IMR-90 (cell line): ENCODE results near the gene PIWIL4. TPM values are rescaled to one million over a fixed set of nuclear protein-coding genes. Genes with fewer than 3 reads are reported as not detected.

Experiments used
- ATAC-seq: fragments of 200-7000 bp; cut with Tn5 transposase; 2 replicates; pipeline ENCODE4 v1.9.1; 2020; ENCODE audit warnings: low read depth, mild to moderate bottlenecking, moderate library complexity
- BruUV-seq: library from RNA; stranded (reverse); fragments of 400-500 nt; replicated peaks from 2 replicates; lab custom pipeline; 2021; lab: Mats Ljungman, UMichigan
- CTCF ChIA-PET: fragments of 300-600 bp; formaldehyde crosslinking; extraction: SDS; loops from one replicate; lab custom pipeline; 2021; ENCODE audit warnings: antibody characterized with exemption; lab: Yijun Ruan, JAX
- POLR2A ChIA-PET: fragments of 300-600 bp; sonication (Branson Sonifier 250); formaldehyde crosslinking; loops from one replicate; lab custom pipeline; 2022; ENCODE audit warnings: antibody characterized with exemption; ENCODE audit not compliant: unreplicated experiment; lab: Charles Lee
- DNase-seq: peaks from one replicate; pipeline ENCODE4 v3.0.0; 2013
- H2AFZ ChIP-seq: replicated peaks from 2 replicates; pipeline ENCODE3; 2013; ENCODE audit warnings: low read length, mild to moderate bottlenecking; ENCODE audit not compliant: poor library complexity
- H2AK5ac ChIP-seq: 2 replicates; pipeline ENCODE4 v1.6.1; 2013; ENCODE audit warnings: low read depth, low read length, inconsistent platforms
- H2AK9ac ChIP-seq: replicated peaks from 2 replicates; pipeline ENCODE3; 2013; ENCODE audit warnings: mild to moderate bottlenecking, low read depth, low read length, moderate library complexity; ENCODE audit not compliant: poor library complexity
- H2BK120ac ChIP-seq: 2 replicates; pipeline ENCODE4 v1.6.1; 2013; ENCODE audit warnings: low read depth, low read length, inconsistent platforms
- H2BK15ac ChIP-seq: 3 replicates; pipeline ENCODE4 v1.6.1; 2013; ENCODE audit warnings: low read depth, low read length, inconsistent platforms
- H2BK20ac ChIP-seq: 2 replicates; pipeline ENCODE4 v1.6.1; 2013; ENCODE audit warnings: low read depth, mild to moderate bottlenecking, inconsistent platforms, low read length, moderate library complexity
- H2BK5ac ChIP-seq: 2 replicates; pipeline ENCODE4 v1.6.1; 2013; ENCODE audit warnings: mild to moderate bottlenecking, low read depth, low read length, inconsistent platforms; ENCODE audit not compliant: poor library complexity, severe bottlenecking
- H3K14ac ChIP-seq: replicated peaks from 2 replicates; pipeline ENCODE4 v1.6.1; 2013; ENCODE audit warnings: low read depth, low read length, inconsistent platforms
- H3K18ac ChIP-seq: 2 replicates; pipeline ENCODE4 v1.6.1; 2013; ENCODE audit warnings: low read depth, low read length, control low read depth
- H3K23ac ChIP-seq: 2 replicates; pipeline ENCODE4 v1.6.1; 2013; ENCODE audit warnings: low read depth, low read length, inconsistent platforms
- H3K27ac ChIP-seq: 2 replicates; pipeline ENCODE4 v1.5.1; 2013; ENCODE audit warnings: mild to moderate bottlenecking, control low read depth, low read length; ENCODE audit not compliant: insufficient read depth
- H3K27me3 ChIP-seq: 2 replicates; pipeline ENCODE4 v1.6.1; 2013; ENCODE audit warnings: low read length; ENCODE audit not compliant: control insufficient read depth, insufficient read depth
- H3K36me3 ChIP-seq: 2 replicates; pipeline ENCODE4 v1.6.1; 2013; ENCODE audit warnings: low read length, mixed read lengths; ENCODE audit not compliant: control insufficient read depth, insufficient read depth
- H3K4ac ChIP-seq: 2 replicates; pipeline ENCODE4 v1.6.1; 2013; ENCODE audit warnings: low read depth, low read length, inconsistent platforms
- H3K4me1 ChIP-seq: 2 replicates; pipeline ENCODE4 v1.6.1; 2013; ENCODE audit warnings: low read length, mixed read lengths; ENCODE audit not compliant: control insufficient read depth, insufficient read depth
- H3K4me2 ChIP-seq: 2 replicates; pipeline ENCODE4 v1.6.1; 2013; ENCODE audit warnings: low read depth, mild to moderate bottlenecking, control low read depth, low read length, moderate library complexity
- H3K4me3 ChIP-seq: 2 replicates; pipeline ENCODE4 v1.5.1; 2013; ENCODE audit warnings: low read depth, mild to moderate bottlenecking, control low read depth, low read length, moderate library complexity; ENCODE audit not compliant: insufficient read depth
- H3K56ac ChIP-seq: 2 replicates; pipeline ENCODE4 v1.6.1; 2013; ENCODE audit warnings: low read length, inconsistent platforms; ENCODE audit not compliant: insufficient read depth; ENCODE audit errors: extremely low read depth
- H3K79me1 ChIP-seq, 2 experiments: 2 replicates each; pipeline ENCODE4 v1.6.1; 2013; ENCODE audit warnings: low read length in 2 of 2, inconsistent platforms in 1 of 2, low read depth in 1 of 2
- H3K9ac ChIP-seq: 2 replicates; pipeline ENCODE4 v1.6.1; 2013; ENCODE audit warnings: low read depth, low read length, control low read depth
- H3K9me1 ChIP-seq: 2 replicates; pipeline ENCODE4 v1.6.1; 2013; ENCODE audit warnings: low read length, inconsistent platforms; ENCODE audit not compliant: insufficient read depth
- H3K9me3 ChIP-seq: 2 replicates; pipeline ENCODE4 v1.6.1; 2013; ENCODE audit warnings: low read length; ENCODE audit not compliant: control insufficient read depth, insufficient read depth
- H4K20me1 ChIP-seq: 2 replicates; pipeline ENCODE4 v1.6.1; 2013; ENCODE audit warnings: low read length, inconsistent platforms; ENCODE audit not compliant: insufficient read depth
- H4K5ac ChIP-seq: 2 replicates; pipeline ENCODE4 v1.6.1; 2013; ENCODE audit warnings: mild to moderate bottlenecking, low read depth, low read length, control low read depth
- H4K8ac ChIP-seq, 2 experiments: 2 replicates each; pipeline ENCODE4 v1.6.1; 2013; ENCODE audit warnings: low read depth in 2 of 2, low read length in 2 of 2, control low read depth in 1 of 2, inconsistent platforms in 1 of 2
- H4K91ac ChIP-seq: 2 replicates; pipeline ENCODE4 v1.6.1; 2013; ENCODE audit warnings: low read depth, low read length, inconsistent platforms; ENCODE audit not compliant: insufficient read depth
- CHD1 ChIP-seq: IDR thresholded peaks from 2 replicates; pipeline ENCODE4 v1.6.1; 2012; ENCODE audit warnings: low read depth, low read length, improper control_type of control experiment
- RCOR1 ChIP-seq: IDR thresholded peaks from 2 replicates; pipeline ENCODE4 v1.6.1; 2012; ENCODE audit warnings: mild to moderate bottlenecking, low read length, improper control_type of control experiment; ENCODE audit not compliant: insufficient replicate concordance
- RFX5 ChIP-seq: IDR thresholded peaks from 2 replicates; pipeline ENCODE4 v1.8.0; 2012; ENCODE audit warnings: low read depth, mild to moderate bottlenecking, low read length, moderate library complexity
- USF2 ChIP-seq: fragments of 150-350 bp; IDR thresholded peaks from 2 replicates; pipeline ENCODE4 v1.6.1; 2017; ENCODE audit warnings: mild to moderate bottlenecking, antibody characterized with exemption, low read length, low read depth
- WGBS, 2 experiments: methylation state at CpG; one replicate each; pipeline versions ENCODE4 v1.1.5 to v1.1.7; 2013; ENCODE audit warnings: missing lambda C conversion rate in 2 of 2; ENCODE audit not compliant: insufficient read length in 1 of 2; ENCODE audit errors: extremely low coverage in 2 of 2; 5-methylcytosine and 5-hydroxymethylcytosine counted together
- dilution Hi-C: fragments of 300-500 bp; cut with HindIII; formaldehyde crosslinking; loops from one replicate; pipeline ENCODE4 v1.14.3; 2018; ENCODE audit warnings: low sequenced_read_pairs; ENCODE audit not compliant: unreplicated experiment
- in situ Hi-C: fragments of 300-500 bp; cut with MboI; formaldehyde crosslinking; loops from 3 replicates; pipeline ENCODE4 v1.14.3; 2019; ENCODE audit warnings: low sequenced_read_pairs, inconsistent platforms, mixed read lengths
- intact Hi-C: fragments of 100-400 bp; cut with micrococcal nuclease; formaldehyde crosslinking; loops from 2 replicates; pipeline ENCODE4 v1.10.0; 2022
- polyA plus RNA-seq, 3 experiments: library from polyadenylated mRNA; depleted of rRNA; stranded (reverse); fragments of >200 nt; gene quantifications; 2 replicates each; pipeline ENCODE4 v1.2.3, GENCODE V29; 2012; ENCODE audit warnings: low replicate concordance in 1 of 3
- total RNA-seq: library from RNA; depleted of rRNA; stranded (reverse); fragments of >200 nt; gene quantifications from 2 replicates; pipeline ENCODE4 v1.2.3, GENCODE V29; 2012; rRNA removed

The PIWIL4 gene
- total and polyA plus RNA-seq, 2 of the 4 experiments (the other 2 are of a cell fraction) = 0.72 to 1.3 TPM

- CTCF ChIA-PET = interaction anchor here (0.6 kb wide), 1 partner anchor 1795 kb away, joined by 4 read pairs; no protein-coding TSS in a partner anchor
- Histone ChIP-seq H3K79me1 (no peaks in the 10 kb centered on the region), H4K91ac (no peak overlapping the region), H3K56ac (no peak overlapping the region), H2AFZ (no peak overlapping the region), H3K4me1 (no peaks in the 10 kb centered on the region), H2BK20ac (no peak overlapping the region), H2AK5ac (no peak overlapping the region), H2BK15ac (no peak overlapping the region), H3K23ac (no peak overlapping the region), H3K27me3 (peaks cover 10% of the 10 kb centered on the region), H3K4ac (no peak overlapping the region), H3K9me1 (no peaks in the 10 kb centered on the region), H2BK5ac (no peak overlapping the region), H3K36me3 (no peaks in the 10 kb centered on the region), H3K18ac (no peak overlapping the region), H3K4me3 (no peak overlapping the region), H4K5ac (no peak overlapping the region), H2BK120ac (no peak overlapping the region), H3K9me3 (no peaks in the 10 kb centered on the region; the same call in 1 of the 2 replicates), H2AK9ac (no peak overlapping the region), H3K4me2 (no peak overlapping the region), H3K27ac (no peak overlapping the region), H3K14ac (no peak overlapping the region), H4K20me1 (no peaks in the 10 kb centered on the region), H3K9ac (no peak overlapping the region), H4K8ac (no peak overlapping the region)
- dilution Hi-C loops = no loop called here
- ATAC-seq (no peak), DNase-seq (no peak)
- no CpG with 5 or more reads among the region's 4 CpGs for WGBS, 2 experiments
- in situ Hi-C loops = no loop called here
- BruUV-seq = no TSS peak
- POLR2A ChIA-PET = no interaction called here
- intact Hi-C loops = no loop called here
- TF ChIP-seq USF2 (no peak), RFX5 (no peak), RCOR1 (no peak), CHD1 (no peak)
These were observed 101.9 kb downstream of the PIWIL4 start for GRCh38 chr11:94669023-94669422.

Other genes with a start within 250 kb of the PIWIL4 start
- under 0.01 TPM in 2 replicates for gene GPR83, start 165.9 kb upstream of the PIWIL4 start, total RNA-seq
- gene GPR83, start 165.9 kb upstream of the PIWIL4 start, polyA plus RNA-seq (2012; rRNA removed) = 0.03 and 0.07 TPM in 2 replicates
- gene MRE11, start 73.5 kb upstream of the PIWIL4 start, total RNA-seq = 15.6 and 22.2 TPM in 2 replicates
- gene MRE11, start 73.5 kb upstream of the PIWIL4 start, polyA plus RNA-seq (2012; rRNA removed) = 7.6 and 9.0 TPM in 2 replicates
- 10.4 and 15.8 TPM in 2 replicates for gene ANKRD49, start 73.4 kb upstream of the PIWIL4 start, total RNA-seq
- 6.5 and 7.2 TPM in 2 replicates for gene ANKRD49, start 73.4 kb upstream of the PIWIL4 start, polyA plus RNA-seq (2012; rRNA removed)
- not detected in 2 replicates for gene C11orf97, start 54.9 kb upstream of the PIWIL4 start, total RNA-seq
- gene C11orf97, start 54.9 kb upstream of the PIWIL4 start, polyA plus RNA-seq (2012; rRNA removed) = not detected in 2 replicates
- 2.2 and 3.1 TPM in 2 replicates for gene FUT4, start 23.4 kb upstream of the PIWIL4 start, total RNA-seq
- 2.4 TPM in 2 replicates for gene FUT4, start 23.4 kb upstream of the PIWIL4 start, polyA plus RNA-seq (2012; rRNA removed)
- gene AMOTL1, start 201.0 kb downstream of the PIWIL4 start, total RNA-seq = 49.5 and 58.6 TPM in 2 replicates
- gene AMOTL1, start 201.0 kb downstream of the PIWIL4 start, polyA plus RNA-seq (2012; rRNA removed) = 18.4 and 18.6 TPM in 2 replicates